Peyer's patch (tissue), 4 donors: Measurements from ENCODE around the gene KCNK5.

Source experiments
- POLR2A ChIP-seq, 2 donors: fragments of 450-650 bp; IDR thresholded peaks; one replicate each; pipeline ENCODE4 v1.5.1; 2017; ENCODE audit warnings: antibody characterized with exemption in 2 of 2, mild to moderate bottlenecking in 2 of 2, moderate library complexity in 2 of 2
- TF ChIP-seq, protein P1 (sequence below), 6 experiments: fragments of 450-650 bp in 4 of 6; fragments of 200-600 bp in 2 of 6; sonication (generic) in 1 of 6; IDR thresholded peaks; one replicate each; pipeline ENCODE4 v1.5.1; 2017 to 2019; ENCODE audit warnings: antibody characterized with exemption in 6 of 6, mild to moderate bottlenecking in 3 of 6, moderate library complexity in 1 of 6

DNA sequence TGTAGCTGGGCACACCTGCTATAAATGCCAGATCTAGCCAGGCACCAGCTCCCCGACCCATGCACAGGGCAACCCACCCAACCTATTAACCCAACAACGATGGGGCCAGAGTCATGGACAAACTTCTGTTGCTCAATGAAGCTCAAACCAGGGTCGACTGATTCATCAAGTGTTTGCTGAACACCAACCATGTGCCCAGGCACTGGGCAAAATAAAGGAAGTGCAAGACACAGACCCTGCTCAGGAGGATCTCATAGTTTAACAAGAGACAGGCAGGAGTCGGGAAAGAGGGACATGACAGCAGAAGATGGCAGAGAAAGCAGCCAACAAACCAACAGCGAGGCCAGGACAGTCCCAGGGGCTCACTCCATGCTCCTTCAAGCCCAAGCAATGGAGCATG is 18.8 kb downstream of the KCNK5 start:
- TF ChIP-seq, protein P1, sequence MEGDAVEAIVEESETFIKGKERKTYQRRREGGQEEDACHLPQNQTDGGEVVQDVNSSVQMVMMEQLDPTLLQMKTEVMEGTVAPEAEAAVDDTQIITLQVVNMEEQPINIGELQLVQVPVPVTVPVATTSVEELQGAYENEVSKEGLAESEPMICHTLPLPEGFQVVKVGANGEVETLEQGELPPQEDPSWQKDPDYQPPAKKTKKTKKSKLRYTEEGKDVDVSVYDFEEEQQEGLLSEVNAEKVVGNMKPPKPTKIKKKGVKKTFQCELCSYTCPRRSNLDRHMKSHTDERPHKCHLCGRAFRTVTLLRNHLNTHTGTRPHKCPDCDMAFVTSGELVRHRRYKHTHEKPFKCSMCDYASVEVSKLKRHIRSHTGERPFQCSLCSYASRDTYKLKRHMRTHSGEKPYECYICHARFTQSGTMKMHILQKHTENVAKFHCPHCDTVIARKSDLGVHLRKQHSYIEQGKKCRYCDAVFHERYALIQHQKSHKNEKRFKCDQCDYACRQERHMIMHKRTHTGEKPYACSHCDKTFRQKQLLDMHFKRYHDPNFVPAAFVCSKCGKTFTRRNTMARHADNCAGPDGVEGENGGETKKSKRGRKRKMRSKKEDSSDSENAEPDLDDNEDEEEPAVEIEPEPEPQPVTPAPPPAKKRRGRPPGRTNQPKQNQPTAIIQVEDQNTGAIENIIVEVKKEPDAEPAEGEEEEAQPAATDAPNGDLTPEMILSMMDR (IDR thresholded peaks at IDR 0.05): no peak
- no peak for TF ChIP-seq POLR2A (IDR thresholded peaks at IDR 0.05)
